ENCODE data around the gene NOX5. TPM values are rescaled to one million over a fixed set of nuclear protein-coding genes. Genes with fewer than 3 reads are reported as not detected.

Gene NOX5
- total RNA-seq, 2 donors from 2014 or later, result 0.05 to 0.17 TPM

DNA sequence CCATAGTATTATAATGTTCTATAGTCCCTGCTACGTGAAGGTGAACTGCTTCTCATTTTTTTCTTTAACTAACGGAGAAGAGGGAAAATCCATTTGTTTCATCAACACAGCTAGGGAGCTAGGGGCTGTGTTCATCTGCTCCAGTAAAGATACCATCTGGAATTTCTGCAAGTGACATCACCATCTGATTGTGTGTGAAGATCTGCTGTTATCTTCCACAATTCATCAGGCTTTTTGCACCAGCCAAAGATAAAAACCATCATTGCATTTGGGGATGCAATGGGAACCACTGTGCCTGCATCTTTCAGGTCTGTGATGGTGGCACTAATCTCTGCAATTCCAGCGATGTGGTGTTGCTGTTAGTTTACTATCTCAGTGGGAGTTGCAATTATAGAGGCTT, 35.5 kb upstream of the NOX5 start:
- no peaks in the 10 kb centered on the region for H3K27me3 ChIP-seq
- no peaks in the 10 kb centered on the region for H3K4me1 ChIP-seq
- no peaks in the 10 kb centered on the region for H3K36me3 ChIP-seq
- no peak overlapping the region for H3K27ac ChIP-seq
- no peak overlapping the region for H3K4me3 ChIP-seq
- no peak for DNase-seq
- no peaks in the 10 kb centered on the region for H3K9me3 ChIP-seq
- TF ChIP-seq, protein P1, sequence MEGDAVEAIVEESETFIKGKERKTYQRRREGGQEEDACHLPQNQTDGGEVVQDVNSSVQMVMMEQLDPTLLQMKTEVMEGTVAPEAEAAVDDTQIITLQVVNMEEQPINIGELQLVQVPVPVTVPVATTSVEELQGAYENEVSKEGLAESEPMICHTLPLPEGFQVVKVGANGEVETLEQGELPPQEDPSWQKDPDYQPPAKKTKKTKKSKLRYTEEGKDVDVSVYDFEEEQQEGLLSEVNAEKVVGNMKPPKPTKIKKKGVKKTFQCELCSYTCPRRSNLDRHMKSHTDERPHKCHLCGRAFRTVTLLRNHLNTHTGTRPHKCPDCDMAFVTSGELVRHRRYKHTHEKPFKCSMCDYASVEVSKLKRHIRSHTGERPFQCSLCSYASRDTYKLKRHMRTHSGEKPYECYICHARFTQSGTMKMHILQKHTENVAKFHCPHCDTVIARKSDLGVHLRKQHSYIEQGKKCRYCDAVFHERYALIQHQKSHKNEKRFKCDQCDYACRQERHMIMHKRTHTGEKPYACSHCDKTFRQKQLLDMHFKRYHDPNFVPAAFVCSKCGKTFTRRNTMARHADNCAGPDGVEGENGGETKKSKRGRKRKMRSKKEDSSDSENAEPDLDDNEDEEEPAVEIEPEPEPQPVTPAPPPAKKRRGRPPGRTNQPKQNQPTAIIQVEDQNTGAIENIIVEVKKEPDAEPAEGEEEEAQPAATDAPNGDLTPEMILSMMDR (IDR thresholded peaks at IDR 0.05), result no peak
- intact Hi-C loops (cut with DNase I), result no loop called here
- H3K9ac ChIP-seq (ENCODE audit: low read depth in 2 of 2, low read length in 2 of 2), result no peak overlapping the region

DNA sequence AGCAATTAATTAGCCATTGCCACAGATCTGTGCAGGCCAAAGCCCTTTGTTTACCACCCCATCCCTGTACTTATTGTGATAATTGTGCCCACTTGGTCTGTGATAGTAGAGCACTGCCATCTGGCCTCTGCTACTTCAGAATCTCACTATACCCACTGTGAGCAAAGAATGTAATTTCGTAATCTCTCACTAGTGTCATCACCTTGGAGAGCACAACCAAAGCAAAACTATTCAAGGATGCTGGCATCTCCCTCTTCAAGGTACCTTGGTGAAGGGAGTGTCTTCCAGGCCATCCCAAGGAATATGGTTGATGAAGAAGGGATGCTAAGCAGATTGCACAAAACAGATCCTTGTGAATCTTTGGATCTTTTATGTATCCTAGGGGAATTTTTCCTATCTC, 34.7 kb upstream of the NOX5 start:
- intact Hi-C loops (cut with DNase I), result no loop called here
- H3K9ac ChIP-seq (ENCODE audit: low read depth in 2 of 2, low read length in 2 of 2), result no peak overlapping the region
- no peaks in the 10 kb centered on the region for H3K36me3 ChIP-seq
- no peaks in the 10 kb centered on the region for H3K27me3 ChIP-seq
- DNase-seq, result no peak
- TF ChIP-seq, protein P1 (IDR thresholded peaks at IDR 0.05), result no peak
- H3K4me3 ChIP-seq, result no peak overlapping the region
- no peaks in the 10 kb centered on the region for H3K9me3 ChIP-seq
- no peaks in the 10 kb centered on the region for H3K4me1 ChIP-seq
- no peak overlapping the region for H3K27ac ChIP-seq

DNA sequence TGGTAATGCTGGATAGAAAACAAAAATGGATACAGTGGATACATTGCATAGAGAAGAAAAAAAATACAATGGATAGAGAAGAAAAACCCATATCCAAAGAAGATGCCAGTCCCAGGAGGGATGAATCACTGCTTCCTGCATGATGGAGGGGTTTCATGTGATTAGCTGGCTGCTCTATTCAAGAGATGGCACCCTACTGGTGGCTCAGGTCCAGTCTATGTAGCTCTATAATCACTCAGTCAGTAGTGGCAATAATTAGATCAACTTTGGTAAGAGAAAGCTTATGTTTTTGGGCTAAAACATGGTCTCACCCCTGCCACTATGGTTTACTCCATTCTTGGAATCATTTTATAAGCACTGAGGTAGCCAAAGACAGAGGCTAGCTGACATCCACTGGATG, 33.7 kb upstream of the NOX5 start:
- H3K36me3 ChIP-seq, result no peaks in the 10 kb centered on the region
- H3K9ac ChIP-seq (ENCODE audit: low read depth in 2 of 2, low read length in 2 of 2), result no peak overlapping the region
- H3K27ac ChIP-seq, result no peak overlapping the region
- no peaks in the 10 kb centered on the region for H3K9me3 ChIP-seq
- TF ChIP-seq, protein P1 (IDR thresholded peaks at IDR 0.05), result no peak
- no peaks in the 10 kb centered on the region for H3K4me1 ChIP-seq
- H3K4me3 ChIP-seq, result no peak overlapping the region
- intact Hi-C loops (cut with DNase I), result no loop called here
- DNase-seq, result no peak
- H3K27me3 ChIP-seq, result no peaks in the 10 kb centered on the region

DNA sequence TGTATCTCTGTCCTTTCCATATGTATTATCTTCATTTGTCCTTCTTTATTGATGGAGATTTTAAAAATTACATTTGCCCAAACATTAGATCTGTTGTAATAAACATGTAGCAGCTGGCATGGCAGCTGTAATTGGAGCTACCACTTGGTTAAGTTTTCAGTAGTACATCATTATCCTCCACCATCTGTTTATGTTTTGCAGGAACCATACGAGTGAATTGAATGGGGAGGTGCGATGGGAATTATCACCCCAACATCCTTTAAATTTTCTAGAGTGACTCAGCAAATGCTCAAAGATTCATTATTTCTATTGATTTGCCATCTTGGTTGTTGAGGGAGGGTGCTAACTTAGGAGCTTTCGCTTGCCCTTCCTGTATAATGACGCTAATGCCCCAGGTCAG, 32.6 kb upstream of the NOX5 start:
- Histone ChIP-seq H3K9ac (ENCODE audit: low read depth in 2 of 2, low read length in 2 of 2) (no peak overlapping the region), H3K27ac (no peak overlapping the region), H3K9me3 (no peaks in the 10 kb centered on the region), H3K4me3 (no peak overlapping the region), H3K4me1 (no peaks in the 10 kb centered on the region), H3K27me3 (no peaks in the 10 kb centered on the region), H3K36me3 (no peaks in the 10 kb centered on the region)
- intact Hi-C loops (cut with DNase I), result no loop called here
- no peak for DNase-seq
- TF ChIP-seq, protein P1 (IDR thresholded peaks at IDR 0.05), result no peak

DNA sequence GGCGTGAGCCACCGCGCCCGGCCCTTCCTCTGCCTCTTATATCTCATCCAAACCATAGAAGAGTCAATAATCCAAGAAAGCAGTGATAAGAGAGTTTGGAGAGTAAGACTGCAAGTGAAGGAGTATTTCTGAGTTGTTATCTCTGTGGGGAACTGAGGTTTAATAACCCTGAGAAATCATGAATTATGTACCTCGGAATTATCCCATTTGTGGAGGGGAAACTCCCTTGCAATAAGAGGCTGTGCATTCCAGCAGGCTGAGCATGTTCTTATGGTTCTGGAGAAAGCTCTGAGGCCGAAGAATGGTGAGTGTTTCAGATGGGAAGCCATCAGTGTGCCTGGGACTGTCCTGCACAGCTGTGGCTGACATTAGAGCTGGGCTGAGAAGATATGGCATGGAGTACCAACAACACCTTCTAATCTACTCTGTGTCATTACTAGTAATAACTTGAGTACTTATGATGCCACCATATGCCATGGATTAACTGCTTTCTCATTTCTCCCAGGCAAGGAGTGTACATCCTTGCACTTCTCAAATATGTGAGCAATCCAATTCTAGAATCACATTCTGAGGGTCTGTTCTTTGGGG, 31.4 kb upstream of the NOX5 start:
- Histone ChIP-seq H3K4me1 (no peaks in the 10 kb centered on the region), H3K27ac (no peak overlapping the region), H3K36me3 (no peaks in the 10 kb centered on the region), H3K9ac (ENCODE audit: low read depth in 2 of 2, low read length in 2 of 2) (no peak overlapping the region), H3K9me3 (no peaks in the 10 kb centered on the region), H3K4me3 (no peak overlapping the region), H3K27me3 (no peaks in the 10 kb centered on the region)
- intact Hi-C loops (cut with DNase I), result no loop called here
- DNase-seq, result no peak
- TF ChIP-seq, protein P1 (IDR thresholded peaks at IDR 0.05), result no peak

All from colonic mucosa (tissue), 4 donors.